Colonic mucosa (tissue), 4 donors: Measurements from ENCODE around the gene MAML2. TPM values are rescaled to one million over a fixed set of nuclear protein-coding genes. Genes with fewer than 3 reads are reported as not detected.

Source experiments
- DNase-seq: peaks from one replicate; pipeline ENCODE4 v3.0.0-alpha.2; 2020
- H3K27ac ChIP-seq: fragments of 200-600 bp; one replicate; pipeline ENCODE4 v1.8.0; 2021
- H3K27me3 ChIP-seq: fragments of 200-600 bp; one replicate; pipeline ENCODE4 v1.8.0; 2021
- H3K36me3 ChIP-seq: fragments of 200-600 bp; one replicate; pipeline ENCODE4 v1.8.0; 2021
- H3K4me1 ChIP-seq: fragments of 200-600 bp; one replicate; pipeline ENCODE4 v1.8.0; 2021; ENCODE audit warnings: mild to moderate bottlenecking
- H3K4me3 ChIP-seq: fragments of 200-600 bp; one replicate; pipeline ENCODE4 v1.8.0; 2021
- H3K9ac ChIP-seq, 2 donors: one replicate each; pipeline ENCODE4 v1.7.0; 2013; ENCODE audit warnings: control low read depth in 2 of 2, low read depth in 2 of 2, low read length in 2 of 2
- H3K9me3 ChIP-seq: fragments of 200-600 bp; one replicate; pipeline ENCODE4 v1.8.0; 2021
- intact Hi-C: fragments of 100-400 bp; cut with DNase I; formaldehyde crosslinking; loops from one replicate; pipeline ENCODE4 v1.14.1; 2022
- total RNA-seq, 2 donors: library from RNA; stranded (reverse); fragmentation: NEBNext Ultra II Directional in 1 of 2; extraction: Animal tissue kit (Norgen Biotek cat#: 25700) in 1 of 2; gene quantifications; one replicate each; pipeline ENCODE4 v1.2.1, GENCODE V29; 2021
- TF ChIP-seq, protein P1 (sequence below): fragments of 200-600 bp; IDR thresholded peaks from one replicate; pipeline ENCODE4 v1.8.0; 2022; ENCODE audit warnings: antibody characterized with exemption, mild to moderate bottlenecking
- donor health status: healthy.
- donor health status: DM: no; HTN: no; CAD: no.
- donor health status: DM: no; HTN: no; CAD: no.

The MAML2 gene
- total RNA-seq, 2 donors from 2014 or later: 10.4 to 11.0 TPM

DNA sequence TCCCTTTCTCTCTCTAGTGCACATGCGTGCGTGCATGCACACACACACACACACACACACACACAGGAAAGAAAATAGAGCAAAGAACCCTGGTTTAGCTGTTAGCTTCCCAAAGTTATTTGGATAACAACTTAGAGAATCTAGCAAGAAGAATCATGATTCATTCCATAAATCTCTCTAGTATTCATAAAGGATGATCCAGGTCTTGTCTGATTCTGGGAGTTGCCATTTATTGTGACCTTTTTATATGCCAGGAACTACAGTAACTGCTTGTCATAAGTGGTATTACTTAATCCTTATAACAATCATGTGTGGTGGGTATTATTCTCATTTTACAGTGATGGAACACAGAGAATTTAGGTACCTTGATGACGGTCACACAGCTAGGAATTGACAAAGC, 277.6 kb downstream of the MAML2 start:
- DNase-seq: no peak
- Histone ChIP-seq H3K9me3 (no peaks in the 10 kb centered on the region), H3K27ac (no peak overlapping the region), H3K4me3 (no peak overlapping the region), H3K4me1 (no peaks in the 10 kb centered on the region), H3K9ac (no peak overlapping the region), H3K27me3 (no peaks in the 10 kb centered on the region), H3K36me3 (no peaks in the 10 kb centered on the region)
- TF ChIP-seq, protein P1, sequence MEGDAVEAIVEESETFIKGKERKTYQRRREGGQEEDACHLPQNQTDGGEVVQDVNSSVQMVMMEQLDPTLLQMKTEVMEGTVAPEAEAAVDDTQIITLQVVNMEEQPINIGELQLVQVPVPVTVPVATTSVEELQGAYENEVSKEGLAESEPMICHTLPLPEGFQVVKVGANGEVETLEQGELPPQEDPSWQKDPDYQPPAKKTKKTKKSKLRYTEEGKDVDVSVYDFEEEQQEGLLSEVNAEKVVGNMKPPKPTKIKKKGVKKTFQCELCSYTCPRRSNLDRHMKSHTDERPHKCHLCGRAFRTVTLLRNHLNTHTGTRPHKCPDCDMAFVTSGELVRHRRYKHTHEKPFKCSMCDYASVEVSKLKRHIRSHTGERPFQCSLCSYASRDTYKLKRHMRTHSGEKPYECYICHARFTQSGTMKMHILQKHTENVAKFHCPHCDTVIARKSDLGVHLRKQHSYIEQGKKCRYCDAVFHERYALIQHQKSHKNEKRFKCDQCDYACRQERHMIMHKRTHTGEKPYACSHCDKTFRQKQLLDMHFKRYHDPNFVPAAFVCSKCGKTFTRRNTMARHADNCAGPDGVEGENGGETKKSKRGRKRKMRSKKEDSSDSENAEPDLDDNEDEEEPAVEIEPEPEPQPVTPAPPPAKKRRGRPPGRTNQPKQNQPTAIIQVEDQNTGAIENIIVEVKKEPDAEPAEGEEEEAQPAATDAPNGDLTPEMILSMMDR: no peak
- intact Hi-C loops: no loop called here

DNA sequence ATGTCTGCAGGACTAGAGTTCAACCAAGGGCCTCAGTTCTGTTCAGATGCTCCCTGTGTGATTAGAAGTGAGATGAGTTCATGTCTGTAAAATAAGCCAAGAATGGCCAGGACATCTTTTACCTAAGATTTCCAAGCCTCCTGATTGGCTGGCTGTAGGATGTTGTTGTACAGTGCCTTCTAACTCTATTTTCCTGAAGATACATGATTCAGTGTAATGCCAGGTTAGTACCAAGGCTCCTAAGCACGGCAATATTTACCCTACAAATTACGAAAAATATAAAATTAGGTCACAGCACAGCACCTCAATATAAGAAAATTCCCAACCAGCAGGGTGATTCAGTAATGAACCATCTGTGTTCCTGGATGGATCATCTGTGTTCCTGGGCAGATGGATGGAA, 279.1 kb downstream of the MAML2 start:
- Histone ChIP-seq H3K9me3 (no peaks in the 10 kb centered on the region), H3K9ac (no peak overlapping the region), H3K27ac (no peak overlapping the region), H3K27me3 (no peaks in the 10 kb centered on the region), H3K4me3 (no peak overlapping the region), H3K36me3 (no peaks in the 10 kb centered on the region), H3K4me1 (no peaks in the 10 kb centered on the region)
- TF ChIP-seq, protein P1: no peak
- no peak for DNase-seq
- intact Hi-C loops: no loop called here

DNA sequence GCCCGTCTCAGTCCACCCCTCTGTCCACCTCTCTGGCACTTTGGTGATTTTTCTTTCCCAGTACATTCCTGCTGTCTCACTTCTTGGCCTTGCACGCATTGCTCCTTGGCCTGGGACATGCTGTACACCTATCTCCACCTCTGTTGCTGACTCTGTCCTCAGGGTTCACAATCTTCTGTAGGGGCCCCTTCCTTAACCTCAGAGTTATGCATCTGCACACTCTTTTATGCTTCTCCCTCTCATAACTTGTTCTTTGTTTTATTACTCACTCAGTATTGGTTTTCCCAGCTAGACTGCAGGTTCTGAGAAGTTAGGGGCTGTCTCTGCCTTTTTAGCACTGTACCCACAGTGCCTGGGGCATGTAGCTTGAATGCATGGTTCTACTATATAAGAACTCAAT, 279.9 kb downstream of the MAML2 start:
- TF ChIP-seq, protein P1: no peak
- Histone ChIP-seq H3K27me3 (no peaks in the 10 kb centered on the region), H3K27ac (no peak overlapping the region), H3K36me3 (no peaks in the 10 kb centered on the region), H3K4me1 (no peaks in the 10 kb centered on the region), H3K4me3 (no peak overlapping the region), H3K9ac (no peak overlapping the region), H3K9me3 (no peaks in the 10 kb centered on the region)
- intact Hi-C loops: no loop called here
- no peak for DNase-seq

DNA sequence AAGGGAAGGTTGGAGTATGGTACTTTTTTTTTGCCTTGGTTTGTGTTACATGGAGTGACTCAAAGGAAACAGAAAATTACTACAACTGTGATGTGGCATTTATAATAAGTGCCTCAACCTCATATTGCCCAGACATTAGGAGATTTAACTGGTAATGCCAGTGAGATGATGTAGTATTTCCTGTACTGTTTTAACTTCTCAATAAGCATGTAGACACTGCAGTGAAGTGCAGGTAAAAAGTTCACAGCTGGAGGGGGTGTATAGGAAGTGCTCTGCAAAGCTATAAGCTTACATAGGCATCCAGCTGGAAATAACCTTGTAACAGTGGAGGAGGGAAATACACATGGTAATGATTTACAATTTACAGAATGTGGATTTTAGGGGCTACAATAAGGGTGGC, 280.9 kb downstream of the MAML2 start:
- intact Hi-C loops: no loop called here
- Histone ChIP-seq H3K9ac (no peak overlapping the region), H3K36me3 (no peaks in the 10 kb centered on the region), H3K4me1 (no peaks in the 10 kb centered on the region), H3K4me3 (no peak overlapping the region), H3K27me3 (no peaks in the 10 kb centered on the region), H3K27ac (no peak overlapping the region), H3K9me3 (no peaks in the 10 kb centered on the region)
- TF ChIP-seq, protein P1: no peak
- no peak for DNase-seq

DNA sequence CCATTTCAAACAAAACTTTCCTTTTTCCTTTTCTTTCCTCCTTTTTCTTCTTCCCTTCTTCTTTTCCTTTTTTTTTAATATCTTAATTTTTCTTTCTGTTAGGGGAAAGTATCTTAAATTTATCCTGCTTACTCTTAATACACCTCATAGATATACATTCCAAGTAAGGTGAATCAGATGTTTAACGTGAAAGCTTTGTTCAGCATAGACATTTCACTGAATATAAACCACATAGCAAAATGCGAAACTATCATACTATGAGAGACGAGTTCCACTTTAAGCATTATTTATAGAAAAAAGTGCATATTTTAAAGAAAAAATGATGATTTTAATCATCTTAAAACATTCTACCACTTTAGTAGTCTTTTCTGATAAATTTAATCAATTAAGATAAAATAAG, 281.3 kb downstream of the MAML2 start:
- Histone ChIP-seq H3K27me3 (no peaks in the 10 kb centered on the region), H3K27ac (no peak overlapping the region), H3K9me3 (no peaks in the 10 kb centered on the region), H3K4me3 (no peak overlapping the region), H3K36me3 (no peaks in the 10 kb centered on the region), H3K9ac (no peak overlapping the region), H3K4me1 (no peaks in the 10 kb centered on the region)
- DNase-seq: no peak
- TF ChIP-seq, protein P1: no peak
- intact Hi-C loops: no loop called here

DNA sequence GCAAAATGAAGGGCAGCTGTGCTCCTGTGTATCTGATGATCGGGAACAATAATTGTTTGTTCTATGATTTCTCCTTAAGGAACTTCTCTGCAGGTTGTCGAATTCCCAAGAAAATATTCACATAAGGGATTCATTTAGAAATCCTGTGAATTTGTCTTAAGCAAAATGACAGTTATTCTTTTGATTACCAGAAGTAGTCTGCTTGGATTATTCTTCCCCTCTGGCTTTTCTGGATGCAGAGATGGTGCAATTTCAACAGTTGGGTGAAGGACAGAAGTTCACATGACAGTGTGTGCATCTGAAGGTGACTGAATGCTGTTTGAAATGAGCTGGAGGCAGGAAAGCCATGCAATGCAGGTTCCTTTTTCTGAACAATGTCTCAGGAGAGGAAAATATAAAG, 281.9 kb downstream of the MAML2 start:
- H3K36me3 ChIP-seq: no peaks in the 10 kb centered on the region
- intact Hi-C loops: no loop called here
- H3K9ac ChIP-seq: no peak overlapping the region
- H3K4me1 ChIP-seq: no peaks in the 10 kb centered on the region
- DNase-seq: no peak
- no peaks in the 10 kb centered on the region for H3K27me3 ChIP-seq
- H3K27ac ChIP-seq: no peak overlapping the region
- H3K9me3 ChIP-seq: no peaks in the 10 kb centered on the region
- no peak overlapping the region for H3K4me3 ChIP-seq
- TF ChIP-seq, protein P1: no peak
